Keratinocyte (primary cell): ENCODE measurements around the gene CCDC158.

Experiments
- EZH2 ChIP-seq: IDR thresholded peaks from one replicate; pipeline ENCODE4 v1.6.1; 2012; ENCODE audit warnings: inconsistent platforms, mild to moderate bottlenecking, low read length, moderate library complexity
- TF ChIP-seq, protein P1 (sequence below), 3 experiments: IDR thresholded peaks in 1 of 3; conservative IDR thresholded peaks in 1 of 3; optimal IDR thresholded peaks in 1 of 3; 2 replicates in 2 of 3; 3 replicates in 1 of 3; pipeline versions ENCODE3 to v1.5.1; 2011; ENCODE audit warnings: low read length in 3 of 3, mild to moderate bottlenecking in 3 of 3, moderate library complexity in 2 of 3, control low read depth in 1 of 3, inconsistent platforms in 1 of 3; ENCODE audit not compliant: insufficient read depth in 2 of 3; ENCODE audit errors: extremely low read depth in 1 of 3

DNA sequence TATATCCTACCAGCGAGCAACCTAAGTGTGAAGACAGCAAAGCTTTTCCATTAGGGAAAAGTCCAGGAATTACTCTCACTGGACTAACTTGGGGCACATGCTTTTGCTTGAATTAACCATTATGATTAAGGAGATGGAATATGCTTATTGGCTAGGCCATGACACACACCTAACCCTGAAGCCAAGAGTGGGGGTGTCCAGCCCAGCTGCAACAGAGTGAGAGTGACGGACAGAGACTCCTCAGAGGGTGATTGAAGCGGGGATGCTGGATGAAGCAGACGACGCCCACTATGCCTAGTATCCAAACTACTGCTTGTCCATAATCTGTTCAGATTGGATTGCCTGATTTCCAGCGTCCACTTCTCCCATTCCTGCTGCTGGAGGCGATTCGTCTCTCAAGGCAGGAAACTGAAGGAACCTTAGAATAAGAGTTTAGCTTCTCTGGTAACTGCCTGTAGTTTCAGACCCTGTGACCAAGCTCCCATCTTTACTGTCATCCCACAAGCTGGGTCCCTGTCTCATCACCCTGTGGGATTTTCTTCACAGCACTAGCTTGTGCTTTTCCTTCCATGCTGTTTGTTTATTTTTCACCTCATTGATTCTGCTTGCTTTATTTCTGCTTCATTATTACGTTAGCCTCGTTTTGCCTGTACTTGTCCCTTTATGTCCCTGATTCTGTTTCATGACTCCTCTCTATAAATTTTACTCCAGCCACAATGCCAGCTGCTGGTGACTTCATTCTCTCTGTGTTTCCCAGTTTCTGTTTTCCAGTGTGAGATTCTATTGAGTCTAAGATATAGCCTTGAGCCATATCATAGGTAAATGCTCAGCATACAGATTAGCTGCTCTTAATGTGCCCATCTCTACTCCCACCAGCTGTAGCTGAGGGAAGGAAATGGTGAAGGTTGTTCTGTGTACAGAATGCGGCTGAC, 150.4 kb downstream of the CCDC158 start:
- no peak for TF ChIP-seq EZH2
- TF ChIP-seq, protein P1, sequence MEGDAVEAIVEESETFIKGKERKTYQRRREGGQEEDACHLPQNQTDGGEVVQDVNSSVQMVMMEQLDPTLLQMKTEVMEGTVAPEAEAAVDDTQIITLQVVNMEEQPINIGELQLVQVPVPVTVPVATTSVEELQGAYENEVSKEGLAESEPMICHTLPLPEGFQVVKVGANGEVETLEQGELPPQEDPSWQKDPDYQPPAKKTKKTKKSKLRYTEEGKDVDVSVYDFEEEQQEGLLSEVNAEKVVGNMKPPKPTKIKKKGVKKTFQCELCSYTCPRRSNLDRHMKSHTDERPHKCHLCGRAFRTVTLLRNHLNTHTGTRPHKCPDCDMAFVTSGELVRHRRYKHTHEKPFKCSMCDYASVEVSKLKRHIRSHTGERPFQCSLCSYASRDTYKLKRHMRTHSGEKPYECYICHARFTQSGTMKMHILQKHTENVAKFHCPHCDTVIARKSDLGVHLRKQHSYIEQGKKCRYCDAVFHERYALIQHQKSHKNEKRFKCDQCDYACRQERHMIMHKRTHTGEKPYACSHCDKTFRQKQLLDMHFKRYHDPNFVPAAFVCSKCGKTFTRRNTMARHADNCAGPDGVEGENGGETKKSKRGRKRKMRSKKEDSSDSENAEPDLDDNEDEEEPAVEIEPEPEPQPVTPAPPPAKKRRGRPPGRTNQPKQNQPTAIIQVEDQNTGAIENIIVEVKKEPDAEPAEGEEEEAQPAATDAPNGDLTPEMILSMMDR (optimal IDR thresholded peaks at IDR 0.05 in 1 of 3, IDR thresholded peaks at IDR 0.05 in 1 of 3, conservative IDR thresholded peaks at IDR 0.05 in 1 of 3; ENCODE audit: extremely low read depth in 1 of 3, insufficient read depth in 2 of 3, low read length in 3 of 3) = no peak
